ENCODE measurements around the gene COPG1.
A peak's percentile ranks its signal among the peaks of the same experiment; 100 is the strongest.
"Not testable (repeated sequence)": the region's sequence is repeated elsewhere in the genome, so short reads cannot be mapped to it uniquely, and the experiment has no call there.

Gene COPG1, protein sequence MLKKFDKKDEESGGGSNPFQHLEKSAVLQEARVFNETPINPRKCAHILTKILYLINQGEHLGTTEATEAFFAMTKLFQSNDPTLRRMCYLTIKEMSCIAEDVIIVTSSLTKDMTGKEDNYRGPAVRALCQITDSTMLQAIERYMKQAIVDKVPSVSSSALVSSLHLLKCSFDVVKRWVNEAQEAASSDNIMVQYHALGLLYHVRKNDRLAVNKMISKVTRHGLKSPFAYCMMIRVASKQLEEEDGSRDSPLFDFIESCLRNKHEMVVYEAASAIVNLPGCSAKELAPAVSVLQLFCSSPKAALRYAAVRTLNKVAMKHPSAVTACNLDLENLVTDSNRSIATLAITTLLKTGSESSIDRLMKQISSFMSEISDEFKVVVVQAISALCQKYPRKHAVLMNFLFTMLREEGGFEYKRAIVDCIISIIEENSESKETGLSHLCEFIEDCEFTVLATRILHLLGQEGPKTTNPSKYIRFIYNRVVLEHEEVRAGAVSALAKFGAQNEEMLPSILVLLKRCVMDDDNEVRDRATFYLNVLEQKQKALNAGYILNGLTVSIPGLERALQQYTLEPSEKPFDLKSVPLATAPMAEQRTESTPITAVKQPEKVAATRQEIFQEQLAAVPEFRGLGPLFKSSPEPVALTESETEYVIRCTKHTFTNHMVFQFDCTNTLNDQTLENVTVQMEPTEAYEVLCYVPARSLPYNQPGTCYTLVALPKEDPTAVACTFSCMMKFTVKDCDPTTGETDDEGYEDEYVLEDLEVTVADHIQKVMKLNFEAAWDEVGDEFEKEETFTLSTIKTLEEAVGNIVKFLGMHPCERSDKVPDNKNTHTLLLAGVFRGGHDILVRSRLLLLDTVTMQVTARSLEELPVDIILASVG

DNA sequence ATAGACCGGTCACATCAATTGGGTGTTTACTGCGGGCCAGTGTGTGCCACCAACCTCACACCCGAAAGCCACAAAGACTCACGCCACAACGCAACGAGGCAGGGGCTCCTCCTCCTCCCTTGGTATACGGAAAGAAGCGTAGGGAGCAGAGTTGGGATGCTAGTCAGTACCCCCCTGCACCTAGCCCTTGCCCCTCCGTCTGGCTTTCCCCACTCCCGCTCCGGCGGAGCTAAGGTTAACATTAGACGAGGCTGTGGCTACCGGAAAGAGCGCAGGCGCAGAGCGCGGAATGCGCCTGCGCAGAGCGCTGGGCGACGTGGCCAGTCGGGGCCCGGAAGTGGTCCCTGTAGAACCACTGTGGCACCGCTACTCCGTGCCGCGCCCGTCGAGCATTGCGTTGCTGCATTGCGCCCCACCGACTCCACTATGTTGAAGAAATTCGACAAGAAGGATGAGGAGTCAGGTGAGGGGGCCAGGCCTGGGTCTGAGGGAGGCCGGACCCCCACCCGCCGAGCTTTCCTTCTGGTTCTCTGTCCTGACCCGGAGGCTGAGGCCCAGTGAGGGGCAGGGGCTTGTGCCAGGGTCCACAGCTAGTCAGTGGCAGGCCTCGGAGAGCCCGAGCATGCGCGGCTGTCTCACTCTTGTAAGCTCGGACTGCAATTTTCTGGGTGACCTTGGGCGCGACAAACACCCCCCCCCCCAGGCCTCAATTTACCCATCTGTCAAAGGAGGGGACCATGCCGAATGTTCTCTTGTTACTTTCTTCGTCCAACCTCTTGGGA, at the start of gene COPG1:
Gene COPG1 (plus strand): TSS at position 323 of the 782 bp plus-strand sequence. CDS start 104 bp downstream, at position 427.
- peak; percentile 63 for DNase-seq

DNA sequence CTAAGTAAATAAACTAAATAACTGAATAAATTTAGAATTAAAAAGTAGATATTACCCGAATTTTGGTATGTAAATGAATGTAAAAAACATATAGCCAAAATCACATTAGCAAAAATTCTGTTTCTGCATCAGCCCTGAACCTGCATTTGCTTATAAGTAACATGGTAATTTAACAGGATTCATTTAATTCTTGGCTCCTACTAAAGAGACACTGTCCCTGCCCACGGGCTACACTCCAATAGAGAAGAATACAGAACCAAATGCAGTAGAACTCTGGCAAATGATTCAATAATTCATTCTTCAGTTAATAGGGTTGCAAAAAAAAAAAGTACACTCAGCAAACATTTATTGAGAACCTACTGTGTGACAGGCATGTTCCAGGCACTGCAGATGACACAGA, 44.9 kb upstream of the COPG1 start:
- DNase-seq = no peak

DNA sequence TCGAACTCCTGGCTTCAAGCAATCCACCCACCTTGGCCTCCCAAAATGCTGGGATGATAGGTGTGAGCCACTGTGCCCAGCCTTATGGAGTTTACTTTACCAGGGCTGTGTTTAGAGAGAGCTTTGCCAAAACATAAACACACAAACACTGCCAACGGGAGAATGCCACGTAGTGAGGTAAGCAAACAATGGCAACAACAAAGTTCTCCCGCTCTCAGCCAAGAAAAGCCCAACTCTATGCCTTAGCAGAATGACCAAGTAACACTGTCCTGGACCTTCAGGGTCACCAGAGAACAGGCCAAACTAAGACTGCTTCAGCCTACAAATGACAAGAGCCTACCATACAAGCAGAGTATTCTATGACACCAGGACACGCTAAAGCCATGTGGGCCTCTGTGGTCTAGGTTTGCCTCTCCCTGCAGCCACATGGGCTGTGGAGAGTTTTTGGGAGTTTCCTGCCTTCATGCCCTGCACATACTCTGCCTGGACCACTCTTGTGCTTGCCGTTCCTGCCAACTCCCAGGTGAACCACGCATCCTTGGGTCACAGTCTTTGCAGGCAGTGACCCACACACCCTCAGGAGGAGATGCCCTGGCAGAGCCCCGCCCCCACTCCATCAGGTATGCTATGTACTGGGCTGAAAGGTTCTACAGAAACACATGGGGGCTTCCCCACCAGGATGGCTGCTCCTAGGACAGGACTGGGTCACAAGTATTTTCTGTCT, 44.1 kb upstream of the COPG1 start:
- no peak for DNase-seq

DNA sequence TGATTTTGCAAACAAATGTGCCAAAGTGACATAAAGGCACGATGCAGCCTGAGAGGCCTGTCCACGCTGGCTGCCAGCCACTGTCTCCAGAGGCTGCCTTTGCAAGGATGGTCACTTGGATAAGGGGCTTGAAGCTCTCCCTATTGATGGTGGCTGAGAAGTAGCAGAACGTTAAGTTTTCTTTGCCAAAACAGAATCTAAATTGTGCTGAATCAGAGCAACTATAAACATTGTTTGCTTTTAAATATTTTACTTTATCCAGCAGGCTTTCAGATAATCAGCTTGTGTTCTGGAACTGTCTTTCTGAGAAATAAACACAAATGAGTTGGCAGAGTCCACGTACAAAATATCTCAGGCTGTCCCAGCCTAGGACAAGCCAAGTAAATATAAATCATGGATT, 41.9 kb upstream of the COPG1 start:
- DNase-seq = no peak

DNA sequence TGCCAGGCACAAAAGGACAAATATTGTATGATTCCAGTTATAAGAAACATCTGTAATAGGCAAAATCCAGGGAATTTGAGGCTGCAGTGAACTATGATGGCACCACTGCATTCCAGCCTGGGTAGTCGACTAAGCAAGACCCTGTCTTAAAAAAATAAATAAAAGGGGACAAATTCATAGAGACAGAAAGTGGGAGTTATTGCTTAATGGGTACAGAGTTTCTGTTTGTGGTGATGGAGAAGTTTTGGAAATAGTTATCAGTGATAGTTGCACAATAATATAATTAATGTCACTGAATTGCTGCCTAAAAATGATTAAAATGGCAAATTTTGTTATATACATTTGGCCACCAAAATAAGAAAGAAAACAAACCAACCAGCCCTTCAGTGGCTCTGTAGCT, 38.1 kb upstream of the COPG1 start:
- DNase-seq = no peak

DNA sequence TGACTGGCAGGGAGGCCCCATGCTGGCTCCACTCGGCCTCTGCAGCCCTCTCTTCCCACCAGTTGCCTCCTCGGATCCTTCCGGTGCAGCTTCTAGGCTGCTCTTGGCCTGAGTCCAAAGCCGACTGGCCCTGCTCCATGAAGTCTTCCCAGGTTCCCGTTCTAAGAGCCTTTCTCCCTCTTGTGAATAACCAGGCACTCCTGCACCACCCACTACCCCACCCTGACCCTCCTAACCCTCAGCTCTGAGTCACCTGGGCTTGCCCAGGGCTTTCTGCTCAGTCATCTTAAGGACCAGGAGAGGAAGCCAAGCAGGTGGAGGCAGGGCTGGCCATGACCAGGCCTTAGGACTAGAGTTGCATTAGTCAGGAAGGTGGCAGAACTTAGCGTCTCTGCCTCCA, 37.6 kb upstream of the COPG1 start:
- no peak for DNase-seq

DNA sequence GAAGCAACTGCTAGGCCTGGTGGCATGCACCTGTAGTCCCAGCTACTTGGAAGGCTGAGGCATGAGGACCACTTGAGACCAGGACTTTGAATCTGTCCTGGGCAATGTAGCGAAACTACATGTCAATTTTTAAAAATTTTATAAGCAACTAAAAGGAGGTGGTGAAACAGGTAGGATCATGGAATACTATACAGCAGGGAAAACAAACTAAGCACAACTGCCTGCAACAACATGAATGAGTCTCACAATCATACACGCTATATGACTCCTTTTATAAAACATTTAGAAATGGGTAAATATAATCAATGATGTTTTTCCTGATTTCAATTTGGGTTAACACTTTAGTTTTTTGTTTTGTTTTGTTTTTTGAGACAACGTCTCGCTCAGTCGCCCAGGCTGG, 36.2 kb upstream of the COPG1 start:
- no peak for DNase-seq

DNA sequence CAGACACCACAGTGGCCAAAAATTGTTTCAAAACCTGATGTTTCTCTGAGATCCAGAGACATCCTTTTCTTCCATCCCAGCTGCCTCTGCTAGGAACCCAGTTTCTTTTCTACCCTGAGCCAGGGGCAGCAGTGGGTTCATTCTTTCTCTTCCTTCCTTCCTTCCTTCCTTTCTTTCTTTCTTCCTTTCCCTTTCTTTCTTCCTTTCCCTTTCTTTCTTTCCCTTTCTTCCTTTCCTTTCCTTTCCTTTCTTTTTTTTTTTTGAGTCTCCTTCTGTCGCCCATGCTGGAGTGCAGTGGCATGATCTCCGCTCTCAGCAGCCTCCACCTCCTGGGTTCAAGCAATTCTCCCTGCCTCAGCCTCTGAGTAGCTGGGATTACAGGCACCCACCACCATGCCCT, 30.7 kb upstream of the COPG1 start:
- no peak for DNase-seq

DNA sequence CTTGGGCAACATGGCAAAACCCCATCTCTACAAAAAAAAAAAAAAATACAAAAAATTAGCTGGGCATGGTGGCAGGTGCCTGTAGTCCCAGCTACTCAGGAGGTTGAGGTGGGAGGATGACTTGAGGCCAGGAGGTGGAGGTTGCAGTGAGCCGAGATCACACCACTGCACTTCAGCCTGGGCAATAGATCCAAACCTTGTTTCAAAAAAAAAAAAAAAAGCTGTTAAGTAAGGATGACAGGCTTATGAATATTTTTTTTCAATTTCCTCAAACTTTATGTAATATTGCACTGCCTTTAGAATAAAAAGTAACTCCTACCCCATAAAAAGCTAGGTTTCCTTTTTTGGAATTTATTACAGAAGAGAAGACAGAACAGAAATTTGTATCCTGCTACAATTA, 25.0 kb upstream of the COPG1 start:
- DNase-seq = not testable (repeated sequence)

DNA sequence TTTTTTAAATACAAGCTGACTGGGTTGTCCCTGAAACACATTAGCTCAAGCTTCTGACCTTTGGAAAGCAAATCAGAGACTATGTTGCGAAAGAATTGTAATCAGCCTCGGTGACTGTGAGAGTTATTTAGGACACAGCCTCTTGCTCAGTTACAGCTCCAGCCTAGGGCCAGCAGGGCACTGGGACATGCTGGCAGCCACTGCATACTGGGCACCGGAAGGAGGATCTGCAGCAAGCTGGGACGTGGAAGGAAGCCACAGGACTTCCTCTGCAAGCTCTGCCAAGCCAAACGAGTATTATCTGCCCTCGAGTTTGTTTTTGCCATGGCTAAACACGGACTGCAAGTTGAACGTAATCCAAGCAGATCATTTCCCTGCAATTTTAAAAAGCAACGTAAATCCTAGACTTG, 24.4 kb upstream of the COPG1 start:
- peak; percentile 89 for DNase-seq

DNA sequence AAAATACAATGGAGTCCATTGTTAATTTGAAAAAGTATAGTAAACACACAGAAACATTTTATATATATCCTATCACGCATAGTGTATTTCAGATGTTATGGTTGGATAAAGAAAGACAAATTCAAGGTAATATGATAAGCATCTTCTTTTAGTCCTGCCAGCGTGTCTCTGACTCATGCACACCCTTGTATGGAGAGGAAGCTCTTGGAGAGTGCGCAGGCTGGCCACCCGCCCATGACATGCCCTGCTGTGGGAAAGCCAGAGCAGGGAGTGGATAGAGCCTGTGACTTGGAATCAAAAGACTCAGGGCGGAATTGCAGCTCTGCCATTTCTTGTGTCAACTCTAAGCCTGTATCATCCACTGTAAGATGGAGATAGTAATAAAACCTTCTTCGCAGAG, 23.0 kb upstream of the COPG1 start:
- peak; percentile 29 for DNase-seq

DNA sequence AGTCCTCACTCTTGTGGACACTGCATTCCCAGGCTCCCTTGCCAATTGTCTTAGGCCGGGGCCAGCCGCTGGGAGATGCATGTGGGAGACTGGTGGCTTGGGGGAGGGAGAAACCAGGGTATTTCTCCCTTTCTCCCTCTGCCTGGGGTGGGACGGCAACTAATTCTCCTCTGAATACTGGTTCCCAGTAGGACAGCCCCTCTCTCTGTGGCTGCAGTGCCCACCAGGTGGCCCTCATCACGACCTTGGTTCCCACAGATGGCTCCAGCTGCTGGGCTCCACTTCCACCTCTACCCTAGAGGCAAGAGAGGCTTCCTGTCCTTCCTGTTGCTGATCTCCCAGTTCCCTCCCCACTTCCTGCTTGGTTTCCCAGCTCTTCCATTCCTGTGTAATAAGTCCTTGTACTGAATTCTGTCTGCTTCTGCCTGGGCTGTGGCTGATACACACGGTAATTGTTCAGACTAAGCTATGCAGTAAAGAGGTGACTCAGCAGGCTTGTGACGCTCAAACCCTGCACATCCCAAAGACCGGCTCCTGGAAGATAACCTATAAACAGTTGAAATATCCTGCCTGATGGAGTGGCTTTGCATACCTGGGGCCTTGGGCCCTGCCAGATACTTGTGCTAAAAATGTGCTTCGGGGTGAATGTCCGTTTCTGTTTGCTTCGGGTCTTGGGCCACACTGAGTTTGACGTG, 20.4 kb upstream of the COPG1 start:
- peak; percentile 52 for DNase-seq

DNA sequence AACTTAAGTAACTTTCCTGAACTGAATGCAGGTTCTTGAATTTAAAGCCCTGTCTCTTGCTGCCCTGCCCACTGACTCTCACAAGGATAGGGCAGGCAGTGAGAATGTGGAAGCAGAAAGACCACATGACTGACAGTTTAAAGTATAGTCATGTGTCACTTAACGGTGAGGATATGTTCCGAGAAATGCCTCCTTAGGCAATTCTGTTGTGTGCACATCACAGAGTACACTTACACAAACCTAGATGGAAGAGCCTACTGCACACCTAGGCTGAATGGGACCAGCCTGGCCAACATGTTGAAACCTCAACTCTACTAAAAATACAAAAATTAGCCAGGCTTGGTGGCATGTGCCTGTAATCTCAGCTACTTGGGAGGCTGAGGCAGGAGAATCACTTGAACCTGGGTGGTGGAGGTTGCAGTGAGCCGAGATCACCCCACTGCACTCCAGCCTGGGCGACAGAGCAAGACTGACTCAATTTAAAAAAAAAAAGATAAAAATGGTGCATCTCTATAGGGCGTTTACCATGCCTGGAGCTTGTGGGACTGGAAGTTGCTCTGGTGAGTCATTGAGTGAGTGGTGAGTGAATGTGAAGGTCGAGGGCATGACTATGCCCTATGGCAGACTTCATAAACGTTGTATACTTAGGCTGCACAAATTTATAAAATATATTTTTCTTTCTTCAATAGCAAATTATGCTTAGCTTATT, 18.9 kb upstream of the COPG1 start:
- DNase-seq = peak; percentile 98

DNA sequence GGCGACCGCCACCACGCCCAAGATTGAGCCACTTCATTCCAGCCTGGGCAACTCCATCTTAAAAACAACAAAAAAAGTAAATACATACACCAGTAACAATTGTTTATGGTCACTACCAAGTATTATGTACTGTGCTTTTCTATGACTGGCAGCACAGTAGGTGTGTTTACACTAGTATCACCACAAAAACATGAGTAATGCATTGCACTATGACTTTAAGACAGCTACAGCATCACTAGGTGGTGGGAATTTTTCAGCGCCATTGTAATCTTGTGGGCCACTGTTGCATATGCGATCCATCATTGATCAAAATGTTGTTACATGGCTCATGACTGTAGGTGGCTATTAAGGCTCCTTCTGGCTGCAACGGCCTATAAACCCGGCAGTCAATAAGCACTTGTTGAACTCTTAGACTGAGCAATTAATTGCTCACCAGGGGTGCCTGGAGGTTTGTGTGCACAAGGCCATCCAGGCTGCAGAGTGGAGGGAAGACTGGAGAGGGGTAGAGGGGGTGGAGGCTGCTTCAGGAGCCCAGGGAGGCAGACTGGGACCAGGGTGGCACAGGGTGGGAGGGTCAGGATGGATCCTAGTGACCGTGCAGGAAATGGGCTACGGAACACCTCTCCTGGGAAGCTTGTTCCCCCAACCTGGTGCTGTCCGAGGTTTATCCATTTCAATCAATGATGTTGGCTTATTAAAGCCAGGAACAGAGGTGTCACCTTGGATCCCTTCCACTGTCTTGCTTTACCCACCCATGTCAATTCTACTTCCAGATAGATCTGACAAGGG, 17.9 kb upstream of the COPG1 start:
- no peak for DNase-seq

DNA sequence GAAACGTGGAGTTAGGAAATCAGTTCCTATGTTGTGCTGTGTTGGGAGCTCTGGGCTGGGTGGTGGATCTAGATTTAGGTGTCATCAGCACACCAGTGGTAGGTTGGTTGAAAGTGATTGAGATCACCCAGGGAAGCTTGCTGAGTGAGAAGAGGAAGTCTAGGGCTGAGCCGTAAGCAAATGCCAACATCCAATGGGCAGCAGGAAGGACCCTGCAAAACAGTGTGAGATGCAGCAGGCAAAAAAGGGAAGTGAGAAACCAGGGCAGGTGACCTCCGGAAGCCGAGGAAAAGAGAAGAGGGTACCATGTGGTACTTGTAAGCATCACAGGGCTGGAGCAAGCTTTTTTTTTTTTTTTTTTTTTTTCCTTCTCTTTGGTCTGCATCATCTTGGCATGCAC, 15.9 kb upstream of the COPG1 start:
- DNase-seq = peak; percentile 96

DNA sequence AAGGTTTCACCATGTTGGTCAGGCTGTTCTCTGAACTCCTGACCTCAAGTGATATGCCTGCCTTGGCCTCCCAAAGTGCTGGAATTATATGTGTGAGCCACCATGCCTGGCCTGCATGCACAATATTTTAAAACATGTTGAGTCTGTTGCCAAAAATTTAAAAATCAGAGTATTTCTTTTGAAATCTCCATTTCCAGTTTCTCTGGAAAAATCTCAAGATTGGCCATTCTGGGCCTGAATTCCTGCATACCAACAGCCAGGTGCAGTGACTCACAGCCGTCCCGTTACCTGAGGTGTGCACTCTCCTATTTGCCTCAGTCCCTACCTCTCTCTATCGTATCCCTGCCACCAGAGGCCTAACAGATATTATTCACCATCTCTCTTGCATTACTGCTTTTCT, 15.0 kb upstream of the COPG1 start:
- no peak for DNase-seq

DNA sequence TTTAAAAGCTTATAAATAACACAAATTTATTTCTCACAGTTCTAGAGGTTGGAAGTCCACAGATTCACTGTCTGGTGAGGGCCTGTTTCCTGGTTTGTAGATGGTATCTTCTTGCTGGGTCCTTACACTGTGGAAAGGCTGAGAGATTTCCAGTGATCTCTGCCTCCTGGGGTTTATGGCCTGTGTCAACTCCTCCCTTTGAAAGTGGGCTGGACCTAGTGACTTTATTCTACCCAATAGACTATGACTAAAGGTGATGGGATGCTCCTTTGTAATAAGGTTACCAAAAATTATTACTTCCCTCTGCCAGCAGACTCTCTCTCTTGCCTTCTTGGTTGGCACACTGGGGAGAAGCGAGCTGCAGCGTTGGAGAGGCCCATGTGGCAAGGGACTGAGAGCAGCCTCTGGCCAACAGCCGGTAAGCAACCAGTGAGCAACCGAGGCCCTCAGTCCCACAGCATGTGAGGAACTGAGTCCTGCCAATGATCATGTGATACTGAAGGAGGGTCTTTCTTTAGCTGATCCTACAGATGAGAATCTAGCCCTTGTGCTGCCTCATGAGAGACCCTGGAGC, 14.0 kb upstream of the COPG1 start:
- DNase-seq = no peak

DNA sequence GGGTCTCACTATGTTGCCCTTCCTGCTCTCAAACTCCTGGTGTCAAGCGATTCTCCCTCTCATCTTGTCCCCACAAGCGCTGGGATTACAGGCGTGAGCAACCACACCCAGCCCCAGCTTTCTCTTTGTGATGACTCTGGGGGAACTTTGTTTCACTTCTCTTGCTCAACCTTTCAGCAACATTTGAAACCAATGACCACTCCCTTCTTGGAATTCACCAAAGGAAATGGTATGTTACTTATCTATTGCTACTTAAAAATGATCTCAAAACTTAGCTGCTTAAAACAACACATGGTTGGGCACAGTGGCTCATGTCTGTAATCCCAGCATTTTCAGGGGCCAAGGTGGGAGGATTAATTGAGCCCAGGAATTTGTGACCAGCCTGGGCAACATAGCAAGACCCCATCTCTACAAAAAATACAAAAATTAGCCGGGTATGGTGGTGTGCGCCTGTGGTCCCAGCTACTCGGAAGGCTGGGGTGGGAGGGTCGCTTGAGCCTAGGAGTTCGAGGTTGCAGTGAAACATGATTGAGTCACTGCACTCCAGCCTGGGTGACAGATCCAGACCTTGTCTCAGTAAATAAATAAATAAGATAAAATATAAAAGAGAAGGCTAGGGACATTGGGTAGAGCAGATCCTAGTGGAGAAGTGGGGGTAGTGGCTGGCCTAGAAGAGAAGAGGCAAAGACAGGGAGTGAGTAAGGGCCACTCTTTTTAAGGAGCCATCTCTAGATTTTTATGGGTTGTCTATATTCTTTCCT, 10.3 kb upstream of the COPG1 start:
- peak; percentile 70 for DNase-seq

DNA sequence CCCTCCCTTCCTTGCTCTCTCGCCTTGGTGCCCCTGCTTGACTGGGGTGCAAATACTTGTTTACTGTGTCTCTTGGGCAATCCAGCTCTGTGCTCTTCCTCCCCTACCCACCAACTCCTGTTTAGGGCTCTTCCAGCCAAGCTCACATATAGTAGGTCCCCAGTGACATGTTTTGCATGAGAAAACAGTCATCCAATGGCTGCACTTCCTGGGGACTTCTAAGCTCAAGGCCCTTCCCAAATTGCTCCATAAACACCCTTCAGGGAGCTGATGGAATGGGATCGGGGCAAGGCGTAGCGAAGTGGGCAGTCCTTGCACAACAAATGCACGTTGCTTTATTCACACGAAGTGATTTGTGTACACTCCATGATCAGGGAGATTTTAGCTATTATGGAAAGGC, 9.4 kb upstream of the COPG1 start:
- no peak for DNase-seq

All from GF-D8 (cell line).